Skin of body (tissue), 2 donors: ENCODE data around the gene RCBTB2. TPM values are rescaled to one million over a fixed set of nuclear protein-coding genes. Genes with fewer than 3 reads are reported as not detected.

Experiments used
- DNase-seq: peaks from one replicate; lab custom pipeline; 2025; lab: John Stamatoyannopoulos, UW
- total RNA-seq: library from RNA; depleted of rRNA; stranded (reverse); fragments of >200 nt; gene quantifications from one replicate; pipeline ENCODE4 v1.2.3, GENCODE V29; 2014

Gene RCBTB2
- total RNA-seq, 1 donor from 2014 or later = 12.5 TPM

DNA sequence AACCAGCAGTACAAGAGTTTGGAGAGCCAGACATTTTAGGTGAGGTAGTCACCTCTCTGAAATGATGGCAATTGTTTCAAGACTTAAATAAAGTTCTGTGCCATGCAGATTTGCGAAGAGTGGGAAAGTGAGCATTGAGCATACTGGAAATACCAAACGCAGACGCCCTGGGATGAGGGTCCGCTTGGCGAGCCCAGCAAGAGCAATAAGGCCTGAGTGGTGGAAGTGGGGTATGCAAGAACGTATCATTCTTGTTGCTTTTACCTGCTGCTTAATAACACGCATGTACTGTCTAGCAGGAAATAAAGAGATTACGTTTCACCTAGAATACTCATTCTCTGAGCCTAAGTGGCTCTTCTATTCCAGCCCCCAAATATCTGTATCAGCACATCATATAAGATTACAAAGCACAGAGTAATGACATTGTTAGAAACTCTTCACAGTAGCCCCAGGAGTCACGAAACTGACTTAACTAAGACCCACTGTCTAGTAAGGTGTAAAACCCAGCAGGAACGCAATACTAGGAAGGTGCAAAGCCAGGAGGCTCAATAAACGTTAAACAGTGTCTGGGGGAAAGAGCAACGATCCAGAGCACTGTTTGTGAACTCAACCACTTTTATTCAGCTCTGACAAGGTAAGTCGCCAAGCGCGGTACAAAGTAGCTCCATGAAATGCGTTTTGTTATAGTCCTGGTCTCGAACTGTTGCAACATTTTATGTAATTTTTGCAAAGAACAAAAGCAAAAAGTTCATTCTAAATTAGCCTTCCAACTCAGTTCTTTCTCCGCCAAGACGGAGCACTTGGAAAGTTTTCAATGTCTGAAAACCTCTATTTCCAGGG, 1.2 kb downstream of the RCBTB2 start:
- peak; percentile 68 for DNase-seq

DNA sequence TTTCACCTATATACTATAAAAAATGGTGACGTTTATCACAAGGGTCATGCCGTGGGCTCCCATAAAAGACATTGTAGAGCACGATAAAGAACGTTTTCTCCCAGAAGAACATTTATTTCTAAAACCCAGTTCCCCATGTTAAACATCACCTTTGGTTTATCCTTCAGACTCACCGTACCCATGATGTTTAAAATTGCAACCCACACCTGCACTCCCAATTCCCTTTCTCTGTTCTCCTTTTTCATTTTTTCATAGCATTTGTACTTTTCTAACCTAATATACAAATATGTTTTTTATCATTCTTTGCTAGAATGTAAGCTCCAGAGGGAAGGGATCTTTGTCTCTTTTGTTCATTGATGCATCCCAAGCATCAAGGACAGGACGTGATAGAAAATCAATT, 2.0 kb downstream of the RCBTB2 start:
- DNase-seq = no peak

GRCh38 chr13:48528720-48529119, 4.2 kb downstream of the RCBTB2 start:
- DNase-seq = no peak

- DNase-seq = no peak
Measured at GRCh38 chr13:48527955-48528354, 4.9 kb downstream of the RCBTB2 start.

GRCh38 chr13:48526286-48526685, 6.6 kb downstream of the RCBTB2 start:
- no peak for DNase-seq

- no peak for DNase-seq
Measured at GRCh38 chr13:48518083-48518482, 14.8 kb downstream of the RCBTB2 start.

DNA sequence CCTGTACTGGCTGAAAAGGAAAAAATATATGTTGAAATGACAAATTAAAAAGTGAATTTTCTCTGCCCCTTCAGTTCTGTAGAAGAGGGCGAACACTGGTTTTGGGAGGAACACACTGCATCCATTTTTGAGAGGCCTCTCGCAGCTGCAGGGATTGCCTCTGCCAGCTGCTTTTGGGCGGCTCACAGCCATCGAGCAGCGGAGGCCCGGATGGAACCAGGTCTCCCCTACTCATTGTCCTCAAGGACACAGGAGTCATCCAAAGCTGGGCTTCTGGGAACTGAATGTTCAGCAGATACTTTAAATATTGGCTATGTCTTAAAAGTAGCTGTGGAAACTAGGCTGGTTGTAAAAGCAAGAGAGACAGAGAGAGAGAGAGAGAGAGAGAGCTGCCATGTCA, 17.1 kb downstream of the RCBTB2 start:
- no peak for DNase-seq

DNA sequence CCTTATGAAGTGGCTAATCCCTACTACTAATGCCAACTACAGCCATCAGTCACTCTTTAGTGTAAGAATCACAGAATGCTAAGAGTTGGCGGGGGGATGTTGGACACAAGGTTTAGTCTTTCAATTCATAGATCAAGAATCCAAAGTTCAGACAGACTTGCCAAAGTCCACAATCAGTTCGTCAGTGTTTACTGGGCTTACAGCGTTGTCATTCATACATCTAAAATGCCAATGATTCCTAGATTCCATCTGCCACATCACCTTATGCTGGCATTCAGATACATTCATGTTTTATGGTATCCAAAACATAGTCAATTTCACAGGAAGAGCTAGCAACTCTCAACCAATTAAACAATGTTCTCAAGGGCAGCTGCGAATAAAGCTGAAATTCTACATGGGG, 18.1 kb downstream of the RCBTB2 start:
- no peak for DNase-seq

DNA sequence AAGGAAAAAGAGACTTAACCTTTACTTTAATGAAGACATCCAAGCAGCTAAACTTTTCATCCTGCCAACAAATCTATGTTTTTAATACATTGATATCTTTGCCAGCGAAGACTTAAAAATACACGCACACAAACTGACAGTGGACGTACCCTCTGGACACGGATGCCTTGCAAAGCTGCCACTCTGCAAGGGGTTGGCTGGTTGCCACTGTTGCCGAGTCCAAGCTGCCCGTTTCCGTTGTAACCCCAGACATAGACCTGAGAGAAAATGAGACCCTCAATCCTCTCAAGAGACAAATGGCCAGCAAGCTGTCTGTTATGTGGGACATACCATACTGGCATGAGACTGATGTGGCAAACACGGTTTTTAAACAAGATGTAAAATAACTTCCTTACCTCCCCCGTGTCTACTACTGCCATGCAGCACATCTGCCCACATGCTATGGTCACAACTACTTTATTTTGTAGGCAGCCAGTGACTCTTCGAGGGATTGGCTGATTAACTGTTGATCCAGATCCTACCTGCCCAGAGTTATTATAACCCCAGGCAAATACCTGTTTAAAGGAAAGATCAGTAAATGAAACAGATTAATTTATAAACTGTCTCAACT, 21.2 kb downstream of the RCBTB2 start:
- no peak for DNase-seq

GRCh38 chr13:48510698-48511097, 22.2 kb downstream of the RCBTB2 start:
- no peak for DNase-seq

- no peak for DNase-seq
Measured at GRCh38 chr13:48508011-48508410, 24.9 kb downstream of the RCBTB2 start.

GRCh38 chr13:48507021-48507420, 25.9 kb downstream of the RCBTB2 start:
- no peak for DNase-seq

- DNase-seq = no peak
Measured at GRCh38 chr13:48506092-48506701, 26.7 kb downstream of the RCBTB2 start.

GRCh38 chr13:48505597-48506091, 27.2 kb downstream of the RCBTB2 start:
- peak; percentile 11 for DNase-seq

DNA sequence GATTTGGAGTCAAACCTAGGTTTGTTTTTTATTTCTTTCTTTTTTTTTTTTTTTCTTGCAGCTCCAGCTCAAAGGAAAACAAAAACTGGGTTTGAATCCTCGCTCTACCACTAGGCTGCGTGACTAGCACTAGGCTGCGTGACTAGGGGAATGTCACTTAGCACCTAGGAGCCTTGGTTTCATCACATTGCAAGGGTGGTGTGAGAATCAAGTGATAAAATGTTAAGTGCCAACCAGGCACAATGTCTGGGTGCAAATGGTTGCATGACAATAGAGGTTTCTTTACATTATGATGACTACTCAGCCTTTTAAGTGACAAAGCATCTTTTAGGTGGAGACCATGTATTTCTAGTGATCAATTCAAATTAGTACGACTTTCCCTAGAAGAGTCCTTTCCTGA, 27.9 kb downstream of the RCBTB2 start:
- DNase-seq = no peak

GRCh38 chr13:48504606-48505005, 28.3 kb downstream of the RCBTB2 start:
- no peak for DNase-seq

- DNase-seq = no peak
Measured at GRCh38 chr13:48502601-48503319, 30.1 kb downstream of the RCBTB2 start.

DNA sequence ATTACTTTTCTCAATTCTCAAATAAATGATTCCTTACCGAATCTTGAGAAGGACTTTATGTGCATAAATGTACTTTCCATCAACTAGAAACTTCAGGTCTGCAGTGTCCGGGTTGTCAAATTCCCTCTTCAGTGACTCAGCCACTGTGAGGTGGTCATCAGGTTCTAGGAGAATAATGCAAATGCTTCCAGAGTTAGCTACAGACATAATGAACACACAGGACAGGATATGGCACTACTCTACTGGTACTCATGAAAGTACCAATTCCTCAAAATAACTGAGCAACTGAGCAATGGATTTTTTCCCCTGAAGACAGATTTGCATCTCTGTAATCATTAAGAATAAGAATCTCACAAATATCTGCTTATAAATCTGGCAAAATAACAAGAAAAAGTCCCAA, 31.2 kb downstream of the RCBTB2 start:
- no peak for DNase-seq

- DNase-seq = no peak
Measured at GRCh38 chr13:48500652-48501197, 32.2 kb downstream of the RCBTB2 start.

- DNase-seq = no peak
Measured at GRCh38 chr13:48497669-48498068, 35.2 kb downstream of the RCBTB2 start.
